SKM-1 (cell line): ENCODE measurements around the gene MRPL10.

Experiments
- DNase-seq: peaks from one replicate; lab custom pipeline; 2025; ENCODE audit not compliant: unreplicated experiment; lab: John Stamatoyannopoulos, UW

Gene MRPL10

GRCh38 chr17:47840001-47840741 is 8.8 kb upstream of the MRPL10 start:
- DNase-seq = no peak

DNA sequence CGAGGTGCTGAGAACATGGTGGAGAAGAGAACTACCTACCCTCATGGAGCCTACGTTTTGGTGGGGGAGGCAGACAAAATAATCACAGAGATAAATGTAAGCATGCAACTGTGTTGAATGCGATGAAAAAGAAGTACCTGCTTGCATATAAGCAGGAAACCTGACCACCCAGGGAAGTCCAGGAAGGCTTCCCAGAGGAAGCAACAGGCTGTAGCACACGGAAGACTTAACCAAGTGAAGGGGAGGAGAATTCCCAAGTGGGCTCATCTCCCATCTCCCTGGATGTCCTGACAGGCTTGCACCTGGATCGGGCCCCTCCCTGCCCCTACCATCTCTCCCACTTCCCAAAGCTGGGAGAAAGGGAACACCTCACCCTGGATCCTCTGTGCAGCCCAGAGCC is 7.7 kb upstream of the MRPL10 start:
- no peak for DNase-seq

DNA sequence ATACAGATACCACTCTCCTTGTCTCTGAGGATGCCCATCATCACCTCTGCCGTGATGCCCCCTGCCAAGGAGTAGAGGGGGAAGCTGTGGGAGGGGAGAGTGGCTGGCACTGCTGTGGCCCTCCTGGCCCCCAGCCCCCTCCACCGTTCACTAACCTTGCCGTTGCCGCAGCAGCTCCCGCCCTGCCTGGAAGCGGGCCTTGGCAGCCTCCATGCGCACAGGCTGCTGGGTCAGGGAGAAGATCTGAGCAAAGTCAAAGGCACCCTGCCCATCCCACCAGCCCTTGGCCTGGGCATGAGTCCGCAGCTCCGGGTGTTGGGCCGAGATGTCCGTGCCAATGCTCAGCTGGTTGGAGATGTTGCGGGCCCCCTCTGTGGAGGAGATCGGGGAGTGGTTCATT is 7.3 kb upstream of the MRPL10 start:
- no peak for DNase-seq

GRCh38 chr17:47837401-47838039 is 6.2 kb upstream of the MRPL10 start:
- DNase-seq = no peak

DNA sequence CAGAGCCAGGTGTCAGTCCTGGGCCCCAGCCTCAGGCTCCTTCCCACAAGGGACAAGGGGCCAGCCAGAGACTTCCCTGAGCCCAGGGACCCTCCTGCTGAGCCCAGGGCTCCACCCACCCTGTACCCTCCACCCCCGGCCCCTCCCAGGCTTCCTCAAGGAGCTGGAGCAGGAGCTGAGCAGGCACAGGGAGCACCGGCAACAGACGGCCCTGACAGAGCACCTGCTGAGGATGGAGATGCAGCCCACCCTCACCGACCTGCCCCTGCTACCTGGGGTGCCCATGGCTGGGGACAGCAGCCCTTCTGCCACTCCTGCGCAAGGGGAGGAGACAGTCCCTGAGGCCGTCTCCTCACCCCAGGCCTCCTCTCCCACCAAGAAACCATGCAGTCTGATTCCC is 5.3 kb upstream of the MRPL10 start:
- no peak for DNase-seq

- DNase-seq = no peak
Observed at GRCh38 chr17:47834756-47835155, 3.4 kb upstream of the MRPL10 start.

- no peak for DNase-seq
Observed at GRCh38 chr17:47831934-47832327, 590 bp upstream of the MRPL10 start.

DNA sequence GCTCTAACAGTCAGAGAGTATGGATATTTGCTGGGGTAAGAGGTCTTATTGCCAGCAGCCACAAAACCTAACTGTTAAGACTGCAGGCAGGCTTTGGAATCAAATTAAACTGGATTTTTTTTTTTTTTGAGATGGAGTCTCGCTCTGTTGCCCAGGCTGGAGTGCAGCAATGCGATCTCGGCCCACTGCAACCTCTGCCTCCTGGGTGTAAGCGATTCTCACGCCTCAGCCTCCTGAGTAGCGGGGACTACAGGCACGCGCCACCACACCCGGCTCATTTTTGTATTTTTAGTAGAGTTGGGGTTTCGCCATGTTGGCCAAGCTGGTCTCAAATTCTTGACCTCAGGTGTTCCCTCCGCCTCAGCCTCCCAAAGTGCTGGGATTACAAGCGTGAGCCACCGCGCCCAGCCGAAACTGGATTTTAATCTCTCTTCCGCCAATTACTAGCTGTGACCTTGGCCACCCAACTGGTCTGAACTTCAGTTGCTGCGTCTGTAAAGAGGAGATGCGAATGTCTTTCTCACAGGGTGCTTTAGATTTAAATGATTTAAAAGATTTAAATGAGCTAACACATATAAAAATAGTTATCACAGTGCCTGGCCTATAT is 842 bp downstream of the MRPL10 start:
- no peak for DNase-seq

GRCh38 chr17:47829870-47830269 is 1.5 kb downstream of the MRPL10 start:
- DNase-seq = no peak

GRCh38 chr17:47823519-47823918 is 7.8 kb downstream of the MRPL10 start:
- DNase-seq = no peak

DNA sequence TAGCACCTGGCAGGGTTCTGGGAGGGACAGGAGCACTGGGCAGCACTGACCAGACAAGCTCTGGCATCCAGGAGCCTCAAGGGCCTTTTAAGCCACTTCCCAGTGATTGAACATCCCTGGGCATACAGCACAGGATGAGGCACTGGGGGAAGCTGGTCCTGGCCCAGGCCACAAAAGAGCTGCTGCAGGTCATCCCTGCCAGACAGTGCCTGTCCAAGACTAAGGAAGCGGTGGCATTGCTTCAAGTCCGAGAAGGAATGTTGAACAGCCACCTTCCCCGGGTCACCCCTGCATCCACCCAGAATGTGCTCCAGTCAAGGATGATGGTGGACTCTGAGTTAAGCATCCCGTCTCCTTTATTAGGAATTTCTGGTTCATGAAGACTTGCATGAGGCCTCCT is 8.6 kb downstream of the MRPL10 start:
- no peak for DNase-seq

GRCh38 chr17:47821424-47822391 is 9.6 kb downstream of the MRPL10 start, which contains the start of gene OSBPL7:
OSBPL7 (minus strand) TSS chr17:47821794; CDS start chr17:47820278, 1,516 bp downstream.
- peak; percentile 91 for DNase-seq

GRCh38 chr17:47821031-47821423 is 10.3 kb downstream of the MRPL10 start:
- DNase-seq = no peak

- no peak for DNase-seq
Observed at GRCh38 chr17:47820033-47820789, 11.1 kb downstream of the MRPL10 start.

- no peak for DNase-seq
Observed at GRCh38 chr17:47819475-47819874, 11.9 kb downstream of the MRPL10 start.

DNA sequence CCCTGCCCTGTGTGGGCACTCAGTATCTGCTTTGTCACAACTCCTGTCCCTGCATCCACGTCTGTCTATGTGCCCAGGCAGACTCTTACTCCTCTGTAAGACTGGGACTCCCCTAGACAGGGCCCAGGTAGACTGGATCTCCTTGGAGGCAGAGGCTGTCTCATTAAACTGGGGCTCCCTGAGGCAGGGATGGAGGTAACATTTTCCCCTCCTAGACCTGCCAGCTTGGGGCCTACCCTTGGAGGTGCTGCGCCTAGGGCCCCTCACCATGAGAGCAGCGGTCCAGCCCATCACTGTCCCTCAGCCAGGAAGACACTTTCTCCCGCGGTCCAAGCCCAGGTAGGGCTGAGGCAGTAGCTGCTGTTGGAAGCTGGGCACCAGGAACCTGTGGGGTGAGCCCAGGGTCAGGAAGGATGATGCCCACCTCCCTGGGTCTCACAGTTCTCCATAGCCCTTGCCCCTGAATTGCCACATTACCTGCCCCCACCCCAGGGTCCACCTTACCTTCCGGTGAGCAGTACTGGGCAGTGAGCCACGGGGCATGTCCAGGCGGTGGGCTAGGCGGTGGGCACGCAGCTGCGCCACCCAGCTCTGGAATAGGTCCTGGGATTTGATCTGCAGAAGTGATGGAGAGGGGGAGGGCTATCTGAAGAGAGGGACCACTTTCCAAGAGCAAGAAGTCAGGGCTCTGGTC is 13.2 kb downstream of the MRPL10 start:
- DNase-seq = no peak

DNA sequence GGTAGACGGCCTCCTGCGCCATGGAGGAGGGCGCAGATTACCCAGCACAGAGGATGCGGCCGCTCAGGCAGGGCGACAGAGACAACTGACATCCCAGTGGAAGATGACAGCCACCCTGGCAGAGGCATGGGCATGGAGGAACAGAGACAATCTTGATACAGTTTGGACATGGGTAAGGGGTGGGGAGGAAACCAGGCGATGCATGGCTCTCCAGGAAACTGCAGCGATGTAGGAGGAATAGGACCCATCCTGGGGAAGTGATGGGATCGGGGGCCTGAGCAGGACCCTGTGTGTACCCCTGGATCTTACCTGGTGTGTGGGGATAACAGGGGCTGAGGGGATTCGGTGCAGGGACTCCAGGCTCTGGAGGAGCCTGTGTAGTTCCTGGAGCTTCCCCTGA is 14.4 kb downstream of the MRPL10 start:
- DNase-seq = no peak

DNA sequence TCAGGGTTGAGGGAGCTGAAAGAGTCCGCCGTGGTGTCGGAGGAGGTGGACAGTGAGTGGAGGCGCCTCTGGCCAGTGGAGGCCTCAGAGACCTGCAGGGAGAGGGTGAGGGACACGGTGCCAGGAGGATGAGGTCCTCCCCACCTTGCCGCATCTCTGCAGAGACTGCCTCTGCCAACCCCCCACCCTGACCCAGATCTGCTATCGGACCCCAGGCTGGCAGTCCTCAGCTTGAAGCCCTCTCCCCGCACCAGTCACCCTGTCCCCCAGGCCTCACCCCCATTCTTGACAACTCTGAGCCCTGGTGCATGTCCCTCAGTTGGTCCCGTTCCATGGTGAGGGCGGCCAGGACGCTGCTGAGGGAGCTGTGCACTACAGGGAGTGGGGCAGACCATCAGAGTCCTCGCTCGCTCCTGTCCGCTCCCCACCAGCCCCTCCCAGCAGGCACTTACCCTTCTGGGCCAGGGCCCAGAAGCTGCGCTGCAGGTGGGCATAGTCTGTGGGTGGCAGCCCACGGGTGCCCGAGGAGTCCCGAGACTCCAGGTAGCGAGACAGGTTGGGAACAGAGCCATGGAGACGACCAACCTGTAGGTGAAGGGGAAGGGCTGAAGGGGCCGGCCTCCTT is 15.1 kb downstream of the MRPL10 start:
- DNase-seq = no peak
